BE2C (cell line): Measurements from ENCODE around the gene AHCTF1.
"Not testable (repeated sequence)": the region's sequence is repeated elsewhere in the genome, so short reads cannot be mapped to it uniquely, and the experiment has no call there.

Source experiments
- DNase-seq: peaks from one replicate; pipeline ENCODE4 v3.0.0-alpha.2; 2020
- H3K27me3 ChIP-seq: fragments of 250-450 bp; sonication (Bioruptor Pico); 2 replicates; pipeline ENCODE4 v1.5.1; 2020; ENCODE audit warnings: mild to moderate bottlenecking
- H3K36me3 ChIP-seq: fragments of 250-450 bp; sonication (Bioruptor Pico); 2 replicates; pipeline ENCODE4 v1.5.1; 2020; ENCODE audit warnings: mild to moderate bottlenecking
- H3K4me1 ChIP-seq: fragments of 250-450 bp; sonication (Bioruptor Pico); 2 replicates; pipeline ENCODE4 v1.5.1; 2020
- H3K4me3 ChIP-seq: 2 replicates; pipeline ENCODE4 v1.5.1; 2011; ENCODE audit warnings: low read depth, low read length
- H3K9me3 ChIP-seq: fragments of 250-450 bp; sonication (Bioruptor Pico); 2 replicates; pipeline ENCODE4 v1.5.1; 2020
- TF ChIP-seq, protein P1 (sequence below): IDR thresholded peaks from 2 replicates; pipeline ENCODE4 v1.5.1; 2012; ENCODE audit warnings: mild to moderate bottlenecking, low read depth, low read length

Gene AHCTF1

DNA sequence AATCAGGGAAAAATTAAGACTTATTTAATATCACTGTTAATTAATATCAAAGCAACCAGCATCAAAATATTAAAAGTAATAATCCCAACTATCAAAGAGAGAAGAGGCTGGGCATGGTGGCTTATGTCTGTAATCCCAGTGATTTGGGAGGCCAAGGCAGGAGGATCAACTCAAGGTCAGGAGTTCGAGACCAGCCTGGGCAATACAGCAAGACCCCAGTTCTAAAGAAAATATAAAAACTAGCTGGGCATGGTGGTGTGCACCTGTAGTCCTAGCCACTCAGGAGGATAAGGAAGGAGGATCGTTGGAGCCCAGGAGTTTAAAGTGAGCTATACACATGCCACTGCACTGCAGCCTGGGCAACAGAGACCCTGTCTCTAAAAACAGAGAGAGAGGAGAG lies 43.2 kb downstream of the AHCTF1 start:
- Histone ChIP-seq H3K27me3 (no peaks in the 10 kb centered on the region), H3K36me3 (peaks cover 89% of the 10 kb centered on the region), H3K4me3 (no peak overlapping the region), H3K9me3 (no peaks in the 10 kb centered on the region), H3K4me1 (no peaks in the 10 kb centered on the region)
- DNase-seq = no peak
- TF ChIP-seq, protein P1, sequence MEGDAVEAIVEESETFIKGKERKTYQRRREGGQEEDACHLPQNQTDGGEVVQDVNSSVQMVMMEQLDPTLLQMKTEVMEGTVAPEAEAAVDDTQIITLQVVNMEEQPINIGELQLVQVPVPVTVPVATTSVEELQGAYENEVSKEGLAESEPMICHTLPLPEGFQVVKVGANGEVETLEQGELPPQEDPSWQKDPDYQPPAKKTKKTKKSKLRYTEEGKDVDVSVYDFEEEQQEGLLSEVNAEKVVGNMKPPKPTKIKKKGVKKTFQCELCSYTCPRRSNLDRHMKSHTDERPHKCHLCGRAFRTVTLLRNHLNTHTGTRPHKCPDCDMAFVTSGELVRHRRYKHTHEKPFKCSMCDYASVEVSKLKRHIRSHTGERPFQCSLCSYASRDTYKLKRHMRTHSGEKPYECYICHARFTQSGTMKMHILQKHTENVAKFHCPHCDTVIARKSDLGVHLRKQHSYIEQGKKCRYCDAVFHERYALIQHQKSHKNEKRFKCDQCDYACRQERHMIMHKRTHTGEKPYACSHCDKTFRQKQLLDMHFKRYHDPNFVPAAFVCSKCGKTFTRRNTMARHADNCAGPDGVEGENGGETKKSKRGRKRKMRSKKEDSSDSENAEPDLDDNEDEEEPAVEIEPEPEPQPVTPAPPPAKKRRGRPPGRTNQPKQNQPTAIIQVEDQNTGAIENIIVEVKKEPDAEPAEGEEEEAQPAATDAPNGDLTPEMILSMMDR = no peak

DNA sequence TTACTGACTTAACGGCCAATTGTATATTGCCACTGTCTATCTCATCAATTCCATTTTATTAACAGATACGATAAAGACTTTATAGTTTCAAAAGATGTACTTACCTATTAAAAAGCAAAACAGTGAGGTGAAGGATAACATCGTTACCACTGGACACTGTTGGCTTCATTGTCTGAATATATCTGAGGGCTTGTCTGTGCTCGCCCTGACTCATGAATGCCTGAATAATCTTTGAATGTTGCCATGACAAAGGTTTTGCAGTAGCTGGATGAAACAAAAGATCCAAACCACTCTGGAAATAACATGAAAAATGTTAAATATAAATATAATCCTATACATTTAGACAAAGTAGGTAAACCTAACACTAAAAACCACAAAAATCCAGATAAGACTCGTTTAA lies 46.4 kb downstream of the AHCTF1 start:
- DNase-seq, H3K9me3 ChIP-seq, H3K4me3 ChIP-seq, H3K4me1 ChIP-seq, H3K27me3 ChIP-seq: not testable (repeated sequence)
- H3K36me3 ChIP-seq = peaks cover 78% of the 10 kb centered on the region

DNA sequence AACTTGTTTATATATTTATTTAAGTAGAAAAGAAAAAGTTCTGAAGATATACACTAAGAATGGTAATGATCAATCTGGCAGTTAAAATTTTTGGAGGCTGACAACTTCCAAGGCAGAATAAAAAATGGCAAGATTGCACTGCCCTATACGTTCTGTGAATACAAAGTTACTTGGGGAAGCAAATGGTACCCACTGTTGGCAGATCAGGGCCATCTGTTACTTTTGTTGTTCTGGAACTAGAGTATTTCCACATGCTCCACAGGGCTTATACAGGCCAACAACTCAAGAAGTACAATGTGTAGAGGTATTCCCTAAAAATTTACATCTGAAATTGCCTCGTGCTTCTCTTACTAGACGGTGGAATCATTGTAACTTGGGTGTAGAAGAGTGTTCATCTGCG lies 53.2 kb downstream of the AHCTF1 start:
- H3K4me1 ChIP-seq = no peaks in the 10 kb centered on the region
- H3K27me3 ChIP-seq = no peaks in the 10 kb centered on the region
- TF ChIP-seq, protein P1 = no peak
- H3K4me3 ChIP-seq = no peak overlapping the region
- H3K9me3 ChIP-seq = no peaks in the 10 kb centered on the region
- DNase-seq = no peak
- peaks cover 60% of the 10 kb centered on the region for H3K36me3 ChIP-seq

DNA sequence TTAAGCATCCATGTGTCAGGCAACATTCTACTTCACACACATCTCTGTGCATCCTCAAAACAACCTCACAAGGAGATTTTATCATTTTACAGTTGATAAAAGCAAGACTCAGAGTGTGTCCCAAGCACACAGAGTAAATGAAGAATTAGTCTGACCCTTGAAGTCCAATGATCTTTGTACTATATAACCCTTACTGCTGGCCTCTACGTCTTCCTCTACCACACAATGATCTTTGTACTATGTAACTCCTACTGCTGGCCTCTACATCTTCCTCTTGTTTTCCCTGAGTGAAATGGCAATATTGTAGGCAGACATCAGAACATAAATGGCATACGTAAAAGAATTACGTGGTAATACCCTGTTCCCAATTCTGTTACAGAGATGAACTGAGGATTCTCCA lies 55.3 kb downstream of the AHCTF1 start:
- TF ChIP-seq, protein P1 = no peak
- Histone ChIP-seq H3K9me3 (no peaks in the 10 kb centered on the region), H3K4me3 (no peak overlapping the region), H3K4me1 (peaks cover 3% of the 10 kb centered on the region; the same call in 1 of the 2 replicates), H3K36me3 (peaks cover 66% of the 10 kb centered on the region), H3K27me3 (no peaks in the 10 kb centered on the region)
- no peak for DNase-seq

DNA sequence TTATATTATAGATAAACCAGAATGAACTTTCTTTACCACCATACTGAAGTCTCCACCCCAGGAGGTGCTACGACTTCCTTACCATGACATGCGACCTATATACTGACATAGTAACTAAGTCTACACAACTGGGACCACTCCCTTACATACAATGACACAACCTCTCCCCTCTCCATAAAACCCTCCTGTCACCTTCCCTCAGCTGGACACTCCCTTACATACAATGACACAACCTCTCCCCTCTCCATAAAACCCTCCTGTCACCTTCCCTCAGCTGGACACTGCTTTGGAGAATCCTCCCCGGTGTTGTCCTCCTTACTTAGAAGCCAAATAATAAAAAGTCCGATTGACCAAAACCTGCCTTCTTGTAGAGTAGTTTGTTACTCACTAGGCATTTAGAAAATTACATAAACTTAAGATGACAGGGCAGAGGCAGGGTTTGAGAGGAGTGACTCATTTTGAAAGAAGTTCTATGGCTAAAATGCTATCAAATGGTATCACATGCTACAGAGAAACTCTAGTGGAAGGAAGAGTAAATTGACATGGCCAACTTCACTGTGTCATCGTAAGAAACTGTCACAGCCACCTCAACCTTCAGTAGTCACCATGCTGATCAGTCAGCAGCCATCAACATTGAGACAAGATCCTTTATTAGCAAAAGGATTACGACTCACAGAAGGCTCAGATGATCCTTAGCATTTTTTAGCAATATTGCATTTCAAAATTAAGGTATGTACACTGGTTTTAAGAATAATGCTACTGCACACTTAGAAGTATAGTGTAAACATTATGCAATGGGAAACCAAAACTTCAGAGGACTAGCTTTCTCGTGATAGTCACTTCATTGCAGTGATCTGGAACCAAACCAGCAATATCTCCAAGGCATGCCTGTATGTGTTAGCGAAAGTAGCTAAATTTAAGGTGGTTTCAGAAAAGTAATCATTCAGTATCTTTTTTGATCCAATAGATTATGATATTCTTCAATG lies 56.4 kb downstream of the AHCTF1 start:
- H3K27me3 ChIP-seq = no peaks in the 10 kb centered on the region
- TF ChIP-seq, protein P1 = no peak
- DNase-seq = no peak
- H3K9me3 ChIP-seq = no peaks in the 10 kb centered on the region
- H3K4me1 ChIP-seq = peaks cover 3% of the 10 kb centered on the region; the same call in 1 of the 2 replicates
- H3K4me3 ChIP-seq = no peak overlapping the region
- peaks cover 71% of the 10 kb centered on the region for H3K36me3 ChIP-seq

DNA sequence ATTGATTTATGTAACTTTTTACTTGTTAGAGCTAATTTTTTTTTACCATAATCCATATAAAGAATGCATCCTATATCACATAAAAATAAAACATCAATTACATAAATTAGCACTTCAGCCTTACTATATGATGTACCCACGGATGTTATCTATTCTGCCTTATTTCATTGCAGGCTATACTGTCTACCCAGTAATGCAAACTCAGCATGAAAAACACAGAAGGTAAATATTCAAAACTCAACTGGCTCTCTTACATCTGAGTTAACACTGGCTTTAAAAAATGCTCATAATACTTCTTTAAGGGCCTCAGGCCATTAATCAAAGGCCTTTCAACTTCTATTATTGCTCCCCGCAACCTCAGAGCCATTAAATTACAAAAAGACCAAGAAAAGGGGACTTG lies 65.8 kb downstream of the AHCTF1 start:
- H3K9me3 ChIP-seq = no peaks in the 10 kb centered on the region
- H3K4me1 ChIP-seq = no peaks in the 10 kb centered on the region
- H3K27me3 ChIP-seq = no peaks in the 10 kb centered on the region
- DNase-seq = no peak
- no peak overlapping the region for H3K4me3 ChIP-seq
- TF ChIP-seq, protein P1 = no peak
- H3K36me3 ChIP-seq = peaks cover 71% of the 10 kb centered on the region

DNA sequence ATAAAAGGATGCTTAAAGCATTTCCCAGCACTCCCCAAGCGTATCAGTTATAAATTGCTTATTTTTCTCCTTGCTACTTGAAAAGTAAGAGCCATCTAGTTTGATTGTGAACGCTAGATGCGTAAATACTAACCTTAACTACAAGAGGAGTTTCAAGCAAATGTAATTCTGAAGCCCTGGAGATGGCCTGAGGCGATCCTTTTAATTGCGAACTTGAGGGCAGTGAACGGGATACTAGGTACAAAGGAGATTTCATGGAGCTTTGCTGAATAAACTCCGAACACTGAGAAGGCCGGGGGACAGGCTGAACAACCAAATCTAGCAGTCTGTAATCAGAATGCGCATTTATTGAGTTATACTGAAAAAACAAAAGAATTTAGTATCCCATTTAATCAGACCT lies 68.0 kb downstream of the AHCTF1 start:
- DNase-seq, H3K4me1 ChIP-seq, H3K27me3 ChIP-seq, H3K9me3 ChIP-seq, H3K4me3 ChIP-seq: not testable (repeated sequence)
- peaks cover 73% of the 10 kb centered on the region for H3K36me3 ChIP-seq
